T-helper 1 cell treated with Interleukin-12 subunit alpha and Interleukin-12 subunit beta and Interleukin-4 antibody, amounts not matched to agents 30 ng/mL and 1 ng/mL, for 36 hours (primary cell): Measurements from ENCODE around the gene SEL1L3. TPM values are rescaled to one million over a fixed set of nuclear protein-coding genes. Genes with fewer than 3 reads are reported as not detected.

Source experiments
- intact Hi-C: fragments of 100-400 bp; cut with micrococcal nuclease; formaldehyde crosslinking; loops from one replicate; pipeline ENCODE4 v1.15.1; 2024
- total RNA-seq: library from RNA; stranded (reverse); gene quantifications from 2 replicates; pipeline ENCODE4 v1.2.3, GENCODE V29; 2022

SEL1L3 gene
- total RNA-seq, 1 donor from 2014 or later: 57.7 TPM

DNA sequence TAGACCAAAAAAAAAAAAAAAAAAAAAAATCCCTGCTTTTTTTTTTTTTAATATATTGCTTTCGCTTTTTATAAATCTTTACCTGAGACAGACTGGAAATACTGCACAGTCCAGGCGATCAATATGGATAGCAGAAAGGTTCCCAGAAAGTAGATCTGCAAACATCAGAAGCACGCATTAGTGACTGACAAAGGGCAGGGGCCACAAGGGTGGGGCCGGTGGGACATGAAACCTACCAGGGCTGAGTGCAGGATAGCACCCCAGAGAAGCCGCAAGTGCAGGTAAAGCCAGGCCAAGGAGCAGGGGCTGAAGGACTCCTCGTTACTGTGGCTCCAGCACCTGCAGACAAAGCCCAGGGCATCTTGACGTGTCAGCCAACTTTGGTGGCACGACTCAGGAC is 105.3 kb downstream of the SEL1L3 start:
- intact Hi-C loops: no loop called here

DNA sequence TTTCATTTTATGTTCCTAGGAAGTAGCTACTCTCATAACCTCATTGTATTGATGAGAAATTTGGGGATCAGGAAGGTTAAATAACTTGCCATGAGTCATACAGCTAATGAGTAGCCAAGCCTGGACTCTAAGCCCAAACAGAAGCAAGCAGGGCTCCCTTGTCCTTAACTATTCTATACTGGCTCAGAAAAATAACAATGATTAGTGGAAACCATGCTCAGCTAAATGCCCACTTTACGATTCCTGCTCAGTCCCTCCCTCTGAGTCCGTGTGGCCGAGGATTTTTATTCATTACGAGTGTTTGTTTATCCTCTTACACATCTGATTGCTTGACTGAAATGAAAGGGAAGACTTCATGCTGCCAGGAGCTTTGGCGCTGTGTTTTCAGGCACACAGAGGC is 106.3 kb downstream of the SEL1L3 start:
- intact Hi-C loops: no loop called here

DNA sequence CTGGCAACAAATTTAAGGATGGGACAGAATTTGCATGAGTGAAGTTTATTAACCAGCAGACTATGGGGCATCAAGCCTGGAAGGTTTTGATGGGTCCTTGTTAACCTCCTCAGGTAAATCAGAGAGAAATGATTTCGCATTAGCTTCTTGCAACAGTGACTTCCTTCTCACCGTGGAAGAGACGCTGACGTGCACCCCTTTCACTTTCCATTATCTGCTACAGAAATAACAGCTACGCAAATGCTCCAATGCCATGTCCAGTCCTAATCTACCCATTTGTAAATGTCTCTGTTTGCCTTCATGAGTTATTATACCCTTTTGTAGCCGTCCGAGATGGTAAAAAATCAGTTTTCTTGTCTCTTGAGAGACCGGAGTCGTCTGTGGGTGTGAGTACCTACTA is 106.9 kb downstream of the SEL1L3 start:
- intact Hi-C loops: no loop called here

DNA sequence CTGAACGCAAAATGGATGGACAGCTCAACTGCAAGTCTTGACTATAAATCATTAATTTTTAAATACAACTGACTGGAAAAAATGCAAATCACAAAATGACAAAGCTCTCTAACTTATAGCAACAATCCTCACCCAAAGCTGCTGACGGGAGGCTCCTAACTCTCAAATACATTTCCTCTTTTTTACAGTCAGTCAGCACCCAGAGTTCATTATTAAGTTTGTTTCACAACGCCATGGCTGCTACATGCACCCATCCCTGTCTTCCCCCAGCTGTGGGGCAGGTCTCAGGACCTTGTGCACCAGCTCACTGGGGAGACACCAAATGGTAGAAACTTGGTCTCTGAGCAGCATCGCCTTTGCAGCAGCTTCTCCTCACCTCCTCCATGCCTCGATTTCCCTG is 109.5 kb downstream of the SEL1L3 start:
- intact Hi-C loops: no loop called here

DNA sequence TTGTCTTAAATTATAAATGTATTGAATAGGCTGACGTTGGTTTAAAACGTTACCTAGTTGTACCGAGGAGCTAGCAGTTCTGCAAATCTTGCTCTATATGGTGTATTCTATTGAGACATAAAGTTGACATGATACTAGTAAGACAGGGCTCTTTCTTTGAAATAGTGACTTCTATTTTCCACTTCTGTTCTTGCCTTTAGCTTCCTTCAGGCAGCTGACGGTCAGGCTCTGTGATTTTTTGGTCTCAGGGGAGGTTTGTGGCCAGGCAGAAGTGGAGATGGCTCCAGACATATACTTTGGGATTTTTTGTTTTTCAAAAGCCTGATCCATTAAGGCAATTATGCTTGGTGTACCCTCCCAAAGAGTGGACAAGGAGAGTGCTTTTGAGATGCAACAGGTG is 111.9 kb downstream of the SEL1L3 start:
- intact Hi-C loops: no loop called here

DNA sequence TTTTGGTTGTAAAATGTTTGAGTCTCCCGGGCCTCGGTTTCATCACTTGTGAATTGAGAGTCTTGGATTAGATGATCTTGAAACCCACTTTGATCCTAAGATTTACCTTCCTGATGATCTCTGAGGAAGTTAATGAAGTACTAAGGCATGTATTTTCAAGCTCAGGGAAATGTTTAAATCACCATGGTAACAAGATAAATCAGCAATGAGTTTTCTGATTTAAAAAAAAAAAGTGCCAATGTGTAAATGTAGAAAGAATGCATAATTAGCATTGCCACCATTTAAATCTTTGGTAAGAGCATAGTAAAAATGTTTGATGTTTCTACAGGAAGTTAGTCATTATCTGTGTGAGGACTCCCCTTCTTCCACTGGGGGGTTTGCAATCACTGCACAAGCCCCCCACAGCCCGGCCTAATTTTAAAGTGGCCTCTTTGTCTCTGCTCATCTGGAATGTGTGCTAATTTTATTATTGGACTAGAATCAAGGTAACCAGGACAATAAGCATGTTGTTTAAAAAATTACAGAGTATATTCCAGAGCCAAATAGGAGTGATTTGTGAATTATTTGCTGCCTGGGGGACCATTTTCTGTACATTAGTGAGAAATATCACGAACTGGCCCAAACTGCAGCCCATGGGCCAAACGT is 113.5 kb downstream of the SEL1L3 start:
- intact Hi-C loops: no loop called here

DNA sequence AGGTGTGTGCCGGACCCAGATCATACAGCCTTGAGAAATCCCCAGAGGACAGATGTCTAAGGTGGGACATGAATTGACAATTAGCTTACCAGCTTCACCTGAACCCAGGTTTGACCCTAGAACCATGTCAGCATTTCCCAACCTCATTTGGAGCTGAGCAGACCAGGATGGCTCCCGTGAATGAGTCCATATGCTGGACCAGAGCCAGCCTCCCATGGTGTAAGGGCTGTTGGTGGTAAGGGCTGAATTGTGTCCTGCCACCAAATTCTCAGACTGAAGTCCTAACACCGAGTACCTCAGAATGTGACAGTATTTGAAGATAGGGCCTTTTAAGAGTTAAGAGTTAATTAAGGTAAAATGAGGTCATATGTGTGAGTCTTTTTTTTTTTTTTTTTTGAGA is 118.8 kb downstream of the SEL1L3 start:
- intact Hi-C loops: no loop called here

DNA sequence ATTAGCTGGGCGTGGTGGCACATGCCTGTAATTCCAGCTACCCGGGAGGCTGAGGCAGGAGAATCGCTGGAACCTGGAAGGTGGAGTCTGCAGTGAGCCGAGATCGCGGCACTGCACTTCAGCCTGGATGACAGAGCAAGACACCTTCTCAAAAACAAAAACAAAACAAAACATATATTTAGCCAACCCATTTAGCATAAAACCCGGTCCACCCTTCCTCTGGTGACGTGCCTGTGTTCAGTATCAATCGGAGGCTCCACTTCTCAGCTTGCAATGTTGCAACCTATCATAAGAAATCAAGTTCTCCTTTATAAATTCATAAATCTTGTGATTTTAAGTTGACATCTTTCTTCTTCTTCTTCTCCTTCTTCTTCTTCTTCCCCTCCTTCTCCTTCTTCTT is 133.2 kb downstream of the SEL1L3 start:
- intact Hi-C loops: no loop called here

DNA sequence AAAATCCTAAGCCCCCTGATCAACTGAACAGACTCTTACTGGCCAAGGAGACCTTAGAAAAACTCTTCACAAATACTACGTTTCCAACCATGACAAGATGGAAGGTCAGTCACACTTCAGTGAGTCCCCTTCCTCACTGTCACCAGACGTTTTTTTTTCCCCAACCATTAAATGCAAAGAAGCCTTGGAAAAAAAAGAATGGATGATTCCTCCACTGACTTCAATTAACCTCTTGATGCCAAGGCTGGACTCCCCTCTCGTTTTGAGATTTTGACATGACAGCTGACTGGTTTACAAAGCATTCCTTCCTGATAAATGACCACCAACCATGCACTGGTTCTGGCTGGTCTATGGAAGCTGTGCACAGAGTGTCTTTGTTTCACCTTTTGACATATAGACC is 133.9 kb downstream of the SEL1L3 start:
- intact Hi-C loops: no loop called here

DNA sequence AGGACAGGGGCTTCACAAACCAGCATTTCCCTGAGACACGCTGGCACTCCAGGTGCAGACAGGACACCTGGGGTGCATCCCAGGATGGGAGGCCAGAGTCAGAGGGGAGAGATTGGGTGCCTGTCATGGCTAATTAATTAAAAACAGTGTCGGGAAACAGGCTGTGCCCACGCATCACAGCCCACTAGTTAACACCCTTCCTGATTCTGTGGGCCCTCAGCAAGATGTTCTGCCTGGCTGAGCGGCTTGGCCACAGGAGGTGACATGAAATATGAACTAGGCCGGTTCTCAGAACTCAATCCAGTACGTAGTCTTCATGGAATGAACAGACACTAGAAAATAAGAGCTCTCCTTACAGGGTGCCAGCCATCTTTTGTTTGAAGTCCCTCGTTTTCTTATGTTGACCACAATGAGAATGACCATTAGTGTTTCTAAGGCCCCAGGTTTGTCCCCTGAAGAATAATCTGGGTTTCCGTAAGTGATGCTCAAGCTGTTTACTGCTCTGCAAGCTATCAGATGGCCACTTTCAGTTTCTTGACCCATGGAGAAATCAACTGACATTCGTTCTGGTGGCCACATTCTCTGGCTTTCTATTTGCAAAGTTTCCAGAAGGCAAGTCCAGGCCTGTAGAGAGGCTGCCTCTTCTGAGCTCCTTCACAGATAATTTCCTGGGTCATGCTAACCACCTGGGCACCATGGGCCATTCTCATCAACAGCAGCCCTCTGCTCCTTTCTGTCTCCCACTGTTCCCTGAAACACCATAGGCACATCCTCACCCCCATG is 134.9 kb downstream of the SEL1L3 start:
- intact Hi-C loops: no loop called here

DNA sequence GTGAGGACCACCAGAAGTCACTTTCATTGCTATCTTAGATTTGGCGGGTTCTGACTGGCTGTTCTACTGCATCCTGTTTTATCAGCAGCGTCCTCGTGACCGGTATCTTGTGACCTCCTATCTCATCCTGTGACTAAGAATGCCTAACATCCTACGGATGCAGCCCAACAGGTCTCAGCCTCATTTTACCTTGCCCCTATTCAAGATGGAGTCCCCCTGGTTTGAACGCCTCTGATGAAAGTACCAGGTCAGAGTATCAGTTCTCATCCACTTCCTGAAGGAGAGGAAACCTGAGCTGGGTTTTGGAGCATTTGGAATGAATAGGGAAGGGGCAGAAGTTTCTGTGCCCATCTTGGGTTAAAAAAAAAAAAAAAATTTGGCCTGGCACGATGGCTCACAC is 136.9 kb downstream of the SEL1L3 start:
- intact Hi-C loops: no loop called here

DNA sequence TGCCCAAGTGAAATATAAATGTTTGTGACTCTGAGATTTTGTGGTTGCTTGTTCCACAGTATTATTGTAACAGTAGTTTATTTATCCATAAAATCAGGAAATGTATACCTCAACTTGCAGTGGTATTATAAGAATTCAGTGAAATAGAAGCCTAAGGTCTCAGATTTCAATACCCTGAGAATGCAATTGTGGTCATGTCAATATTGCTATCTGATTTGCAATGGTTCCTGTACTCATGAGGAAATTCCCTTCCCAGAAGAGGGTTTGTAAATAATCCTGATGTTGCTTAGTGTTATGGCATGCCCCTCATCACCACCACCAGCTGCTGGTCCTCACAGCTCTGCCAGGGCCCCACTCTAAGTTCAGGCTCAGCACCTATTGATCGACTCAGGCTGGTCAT is 139.4 kb downstream of the SEL1L3 start:
- intact Hi-C loops: no loop called here

DNA sequence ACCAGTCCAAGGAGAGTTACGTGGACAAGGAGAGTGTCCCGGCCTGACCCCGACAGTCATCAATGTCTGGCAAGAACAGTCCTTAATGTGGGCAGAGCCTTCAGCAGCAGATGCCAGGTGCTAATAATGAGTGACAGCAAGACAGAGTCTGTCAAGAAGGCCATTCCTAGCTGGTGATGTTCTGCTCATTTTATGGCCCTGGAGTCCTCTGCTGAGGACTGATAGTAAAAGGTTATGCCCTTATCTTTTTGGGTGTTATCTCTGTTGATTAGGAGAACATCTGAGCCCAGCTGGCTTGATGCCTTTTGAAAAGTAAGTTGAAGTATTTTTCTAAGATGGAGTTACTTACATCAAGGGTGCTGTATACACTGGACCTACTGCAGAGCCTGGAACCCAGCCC is 139.8 kb downstream of the SEL1L3 start:
- intact Hi-C loops: no loop called here

DNA sequence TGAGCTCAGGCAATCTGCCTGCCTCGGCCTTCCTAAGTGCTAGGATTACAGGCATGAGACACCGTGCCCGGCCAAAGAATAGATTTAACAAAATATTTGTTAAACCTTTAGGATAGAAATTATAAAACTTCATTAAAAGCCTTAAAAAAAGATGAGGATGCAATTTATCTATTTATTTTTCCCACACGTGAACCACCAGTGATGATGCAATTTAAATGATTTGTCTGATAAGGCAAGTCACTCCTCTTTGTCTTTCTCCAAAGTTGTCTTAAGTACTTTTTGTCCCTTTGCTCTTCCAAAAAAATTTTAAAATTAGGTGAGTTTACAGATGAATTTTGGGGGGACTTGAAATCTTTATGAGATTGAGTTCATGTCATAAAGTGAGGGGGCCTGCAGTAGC is 149.0 kb downstream of the SEL1L3 start:
- intact Hi-C loops: no loop called here

DNA sequence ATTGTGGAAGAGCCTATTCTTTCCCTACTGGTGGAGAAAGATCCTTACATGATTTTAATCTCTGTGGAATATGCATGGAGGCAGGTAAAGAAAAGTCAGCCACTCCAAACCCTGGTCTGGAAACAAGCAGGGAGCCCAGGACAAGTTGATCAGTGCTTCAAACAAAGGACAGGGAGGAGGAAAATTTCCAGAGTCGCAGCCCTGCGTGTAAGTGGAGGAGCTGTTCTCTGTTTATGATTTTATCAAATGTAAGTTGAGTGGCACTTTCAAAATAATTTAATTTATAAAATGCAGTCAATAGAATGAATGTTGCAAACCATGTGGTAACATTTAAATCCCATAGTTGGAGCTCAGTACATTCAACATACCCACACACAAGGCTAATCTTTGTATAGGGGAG is 150.2 kb downstream of the SEL1L3 start:
- intact Hi-C loops: no loop called here

DNA sequence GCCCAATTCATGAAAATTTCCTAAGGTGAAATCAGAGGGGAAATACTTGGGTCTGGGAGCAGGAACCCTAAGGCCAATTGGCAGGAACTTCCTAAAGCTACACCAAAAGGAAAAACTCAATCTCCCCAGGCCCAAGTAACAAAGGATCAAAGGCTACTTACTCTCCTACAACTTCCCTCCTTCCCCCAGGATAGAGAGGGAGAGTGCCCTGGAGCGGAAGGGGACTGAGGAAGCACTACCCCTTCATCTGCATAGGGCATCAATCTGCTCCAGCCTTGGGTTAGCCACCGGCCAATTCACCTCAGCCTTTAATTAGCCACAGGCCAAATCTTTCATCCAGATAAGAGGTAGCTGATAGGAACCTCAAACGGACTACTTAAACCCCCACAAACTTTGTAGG is 152.2 kb downstream of the SEL1L3 start:
- intact Hi-C loops: no loop called here

DNA sequence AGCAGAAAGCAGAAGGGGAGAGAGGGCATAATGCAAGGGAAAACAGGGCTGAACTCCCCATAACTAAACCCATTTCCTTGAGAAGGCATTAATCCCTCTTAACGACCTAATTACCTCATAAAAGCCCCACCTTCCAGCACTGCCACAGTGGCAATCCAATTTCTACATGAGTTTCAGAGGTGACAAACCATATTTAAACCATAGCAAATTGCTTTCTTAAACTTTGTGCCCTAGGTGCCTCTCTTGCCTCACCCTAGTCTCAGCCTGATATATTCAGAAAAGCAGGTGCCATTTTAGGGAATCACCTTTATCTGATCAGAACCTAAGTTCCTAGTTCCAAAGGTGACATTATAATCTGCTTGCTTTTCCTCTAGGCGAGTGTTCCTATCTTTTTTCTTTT is 158.3 kb downstream of the SEL1L3 start:
- intact Hi-C loops: no loop called here

DNA sequence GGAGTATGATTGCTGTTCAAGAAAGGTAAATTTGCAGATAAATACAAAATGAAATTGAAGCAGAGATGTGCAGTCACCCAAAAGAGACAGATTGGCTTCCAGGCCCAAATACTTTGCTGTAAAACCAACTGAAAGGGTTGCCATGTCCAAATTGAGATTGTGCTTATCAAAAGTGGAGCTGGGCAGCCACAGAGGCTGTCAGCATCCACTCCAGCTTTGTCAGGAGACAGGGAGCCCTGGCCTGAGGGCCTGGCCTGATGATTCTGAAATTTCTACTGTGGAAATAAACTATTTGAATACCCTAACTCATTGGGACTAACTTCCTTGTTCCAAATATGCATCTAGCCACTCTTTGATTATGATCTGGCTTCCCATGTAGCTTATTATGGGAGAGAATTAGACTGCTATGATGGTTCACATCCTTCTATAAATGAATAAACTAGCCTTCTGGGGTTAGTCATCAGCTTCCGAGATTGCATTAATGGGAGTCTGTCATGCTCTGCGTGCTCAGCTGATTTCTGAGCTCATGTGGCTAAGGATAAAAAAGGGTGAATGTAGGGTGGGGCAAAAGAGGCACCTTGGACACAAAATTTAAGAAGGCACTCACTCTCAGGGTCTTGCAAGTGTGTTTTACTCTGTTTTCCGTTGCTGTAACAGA is 158.9 kb downstream of the SEL1L3 start:
- intact Hi-C loops: no loop called here

DNA sequence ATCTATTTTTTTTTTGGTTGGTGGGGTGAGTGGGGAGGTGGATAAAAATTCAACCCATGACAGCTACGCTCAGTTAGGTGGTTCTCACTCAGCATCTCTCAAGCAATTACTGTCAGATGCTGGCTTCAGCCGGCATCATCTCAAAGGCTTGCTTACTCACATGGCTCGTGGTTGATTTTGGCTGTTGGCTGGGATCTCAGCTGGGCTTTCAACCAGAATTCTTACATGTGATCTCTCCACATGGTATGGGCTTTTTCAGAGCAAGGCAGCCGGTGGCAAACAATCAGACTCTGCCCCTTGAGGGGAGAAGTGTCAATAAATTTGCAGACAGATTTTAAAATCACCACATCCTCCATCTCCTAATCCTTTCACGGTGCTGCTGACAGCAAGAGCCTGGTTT is 159.9 kb downstream of the SEL1L3 start:
- intact Hi-C loops: no loop called here

DNA sequence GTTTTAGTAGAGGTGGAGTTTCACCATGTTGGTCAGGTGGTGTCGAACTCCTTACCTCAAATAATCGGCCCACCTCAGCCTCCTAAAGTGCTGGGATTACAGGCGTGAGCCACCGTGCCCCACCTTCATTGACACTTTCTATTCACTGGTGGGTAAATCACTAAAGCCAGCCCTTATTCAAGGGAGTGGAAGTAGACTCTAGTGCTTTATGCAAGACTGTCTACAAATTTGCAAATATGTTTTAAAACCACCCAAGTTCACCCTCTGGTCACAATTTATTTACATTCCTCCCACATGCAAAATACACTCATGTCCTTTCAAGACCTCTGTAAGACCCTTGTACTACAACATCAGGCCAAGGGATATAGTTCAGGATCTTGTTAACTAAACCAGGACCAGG is 162.1 kb downstream of the SEL1L3 start:
- intact Hi-C loops: no loop called here

DNA sequence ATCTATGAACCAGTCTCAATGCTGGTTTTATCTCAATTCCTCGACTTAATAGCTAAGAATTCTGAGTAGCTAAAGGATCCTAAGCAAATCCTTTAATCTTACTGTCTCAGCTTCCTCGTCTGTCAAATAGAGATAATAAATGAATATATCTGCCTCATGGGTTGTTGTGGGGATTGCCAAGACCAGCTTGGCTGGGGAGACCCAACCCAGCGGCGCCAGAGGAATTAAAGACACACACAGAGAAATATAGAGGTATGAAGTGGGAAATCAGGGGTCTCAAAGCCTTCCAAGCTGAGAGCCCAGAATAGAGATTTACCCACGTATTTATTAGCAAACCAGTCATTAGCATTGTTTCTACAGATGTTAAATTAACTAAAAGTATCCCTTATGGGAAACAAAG is 165.3 kb downstream of the SEL1L3 start:
- intact Hi-C loops: no loop called here
